Frontal cortex (tissue), 4 donors: ENCODE measurements around the gene SLC30A7. TPM values are rescaled to one million over a fixed set of nuclear protein-coding genes. Genes with fewer than 3 reads are reported as not detected.
"Not testable (repeated sequence)": the region's sequence is repeated elsewhere in the genome, so short reads cannot be mapped to it uniquely, and the experiment has no call there.

Experiments used
- DNase-seq, 2 donors: peaks; one replicate each; pipeline ENCODE4 v3.0.0; 2012; ENCODE audit warnings: low spot score in 2 of 2
- FAIRE-seq: peaks from 2 replicates; lab custom pipeline; 2012; peaks lifted over from hg19 to GRCh38; lab: Jason Lieb, UNC
- total RNA-seq: library from RNA; depleted of rRNA; stranded (reverse); fragments of >200 nt; gene quantifications from one replicate; pipeline ENCODE4 v1.2.3, GENCODE V29; 2014
- donor health status: control.
- donor health status: control.
- donor health status: control.

The SLC30A7 gene
- total RNA-seq, 1 donor from 2014 or later: 30.2 TPM

DNA sequence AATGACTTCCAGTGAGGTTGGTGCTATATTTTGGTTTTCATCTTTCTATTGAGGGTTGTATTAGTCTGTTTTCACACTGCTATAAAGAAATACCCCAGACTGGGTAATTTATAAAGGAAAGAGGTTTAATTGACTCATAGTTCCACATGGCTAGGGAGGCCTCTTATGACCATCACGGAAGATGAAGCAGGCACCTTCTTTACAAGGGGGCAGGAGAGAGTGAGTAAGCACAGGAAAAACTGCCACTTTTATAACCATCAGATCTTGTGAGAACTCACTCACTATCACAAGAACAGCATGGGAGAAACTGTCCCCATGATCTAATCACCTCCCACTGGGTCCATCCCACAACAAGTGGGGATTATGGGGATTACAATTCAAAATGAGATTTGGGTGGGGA lies 6.9 kb upstream of the SLC30A7 start:
- not testable (repeated sequence) for DNase-seq

DNA sequence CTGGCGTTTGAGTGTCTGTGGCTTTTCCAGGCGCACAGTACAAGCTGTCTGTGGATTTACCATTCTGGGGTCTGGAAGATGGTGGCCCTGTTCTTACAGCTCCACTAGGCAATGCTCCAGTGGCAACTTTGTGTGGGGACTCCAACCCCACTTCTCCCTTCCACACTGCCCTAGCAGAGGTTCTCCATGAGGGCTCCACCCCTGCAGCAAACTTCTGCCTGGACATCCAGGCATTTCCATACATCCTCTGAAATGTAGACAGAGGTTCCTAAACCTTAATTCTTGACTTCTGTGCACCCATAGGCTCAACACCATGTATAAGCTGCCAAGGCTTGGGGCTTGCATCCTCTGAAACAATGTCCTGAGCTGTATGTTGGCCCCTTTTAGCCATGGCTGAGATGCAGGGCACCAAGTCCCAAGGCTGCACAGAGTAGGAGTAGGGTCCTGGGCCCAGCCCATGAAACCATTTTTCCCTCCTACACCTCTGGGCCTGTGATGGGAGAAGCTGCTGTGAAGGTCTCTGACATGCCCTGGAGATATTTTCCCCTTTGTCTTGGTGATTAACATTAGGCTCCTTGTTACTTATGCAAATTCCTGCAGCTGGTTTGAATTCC lies 5.9 kb upstream of the SLC30A7 start:
- not testable (repeated sequence) for FAIRE-seq, DNase-seq

More for the DNA sequence above, 6.9 kb upstream of the SLC30A7 start:
- not testable (repeated sequence) for FAIRE-seq

DNA sequence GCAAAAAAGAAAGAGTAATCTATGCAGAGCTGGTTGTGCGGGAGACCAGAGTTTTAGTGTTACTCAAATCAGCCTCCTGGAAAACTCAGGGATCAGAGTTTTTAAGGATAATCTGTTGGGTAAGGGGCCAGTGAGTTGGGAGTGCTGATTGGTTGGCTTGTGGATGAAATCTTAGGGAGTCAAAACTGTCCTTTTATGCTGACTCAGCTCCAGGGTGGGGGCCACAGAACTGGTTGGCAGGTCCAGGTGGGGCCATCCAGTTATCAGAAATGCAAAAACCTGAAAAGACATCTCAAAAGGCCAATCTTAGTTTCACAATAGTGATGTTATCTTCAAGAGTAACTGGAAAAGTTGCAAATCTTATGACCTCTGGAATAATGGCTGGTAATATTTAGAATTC lies 4.5 kb upstream of the SLC30A7 start:
- no peak for FAIRE-seq
- DNase-seq: no peak

DNA sequence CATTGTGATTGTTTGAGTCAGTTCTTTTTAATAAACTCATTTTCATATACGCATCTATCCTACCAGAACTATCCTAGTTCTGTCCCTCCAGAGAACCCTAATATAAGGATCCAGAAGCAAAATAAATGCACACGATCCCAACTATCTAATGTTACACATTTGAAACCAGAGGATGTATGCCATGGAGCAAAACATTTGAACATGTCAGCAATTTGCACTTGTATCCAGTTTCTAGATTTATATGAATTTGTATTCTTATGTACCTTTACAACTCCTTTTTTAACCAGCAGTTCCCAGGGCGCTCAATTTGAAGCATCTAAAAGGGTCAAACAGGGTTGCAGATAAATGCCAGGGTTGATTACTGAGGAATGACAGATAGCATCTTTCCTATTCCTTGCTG lies 3.3 kb upstream of the SLC30A7 start:
- FAIRE-seq: no peak

DNA sequence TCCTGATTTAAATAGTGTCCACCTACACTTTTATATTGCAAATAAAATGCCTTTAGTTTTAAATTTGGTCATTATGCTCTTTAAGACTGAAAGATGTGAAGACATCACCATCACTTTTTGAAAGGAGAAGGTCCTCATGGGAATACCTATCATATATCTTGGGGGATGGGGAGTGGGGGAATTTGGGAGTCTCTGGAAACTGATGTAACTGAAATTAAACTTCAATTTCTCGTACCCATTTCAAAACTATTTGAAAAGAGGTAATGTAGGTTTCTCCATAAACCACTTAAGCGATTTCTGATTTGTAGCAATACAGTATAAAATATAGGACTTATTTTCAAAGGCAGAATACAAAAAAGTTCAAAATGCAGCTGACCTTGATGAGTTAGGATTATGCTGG lies 2.2 kb upstream of the SLC30A7 start:
- DNase-seq: no peak
- no peak for FAIRE-seq

More for the DNA sequence above, 3.3 kb upstream of the SLC30A7 start:
- no peak for DNase-seq

DNA sequence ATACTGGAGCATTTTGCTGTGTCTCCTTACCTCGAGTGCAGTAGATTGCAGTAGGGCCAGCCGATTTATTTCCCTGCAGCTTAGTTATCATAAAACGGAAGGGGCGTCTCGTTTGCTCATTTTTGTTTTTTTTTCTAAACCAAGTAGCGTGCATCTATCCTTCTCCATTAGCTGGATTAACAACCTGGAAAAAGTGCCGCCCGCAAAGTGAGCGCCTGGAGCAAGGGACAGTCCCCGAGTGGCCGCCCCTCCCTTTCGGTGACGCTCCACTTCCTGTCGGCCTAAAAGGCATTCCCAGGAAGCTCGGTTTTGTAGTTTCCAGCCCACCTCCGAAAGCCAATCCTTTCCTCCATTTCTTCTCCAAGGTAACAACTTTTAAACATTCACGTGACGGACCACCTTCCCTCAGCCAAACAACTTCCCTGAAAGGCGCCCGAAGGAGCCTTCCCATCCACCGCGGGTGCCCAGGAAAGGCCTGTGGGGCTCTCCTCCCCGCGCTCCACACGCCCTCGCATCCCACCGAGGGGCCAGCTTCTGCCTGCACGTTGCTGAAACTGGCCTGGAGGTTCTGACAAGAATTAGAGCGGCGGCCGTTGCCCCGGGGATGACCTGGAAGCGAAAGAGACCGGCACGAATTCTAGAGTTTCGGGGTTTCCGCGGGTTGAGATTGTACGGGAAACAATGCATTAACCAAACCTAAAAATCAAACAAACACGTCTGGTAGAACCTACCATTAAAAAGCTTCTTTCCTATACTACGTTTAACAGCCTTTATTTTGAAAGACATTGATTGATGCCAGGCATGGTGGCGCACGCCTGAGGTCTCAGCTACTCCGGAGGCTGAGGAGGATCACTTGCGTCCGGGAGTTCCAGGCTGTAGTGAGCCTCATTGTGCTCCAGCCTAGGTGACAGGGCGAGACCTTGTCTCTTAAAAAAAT lies 1.0 kb upstream of the SLC30A7 start, which contains the start of gene EXTL2:
EXTL2 (minus strand) TSS at position 240 of the 937 bp plus-strand sequence. CDS start 6,085 bp downstream, outside the sequence.
- FAIRE-seq (no peak), DNase-seq (peak; percentile 69 to 75)

DNA sequence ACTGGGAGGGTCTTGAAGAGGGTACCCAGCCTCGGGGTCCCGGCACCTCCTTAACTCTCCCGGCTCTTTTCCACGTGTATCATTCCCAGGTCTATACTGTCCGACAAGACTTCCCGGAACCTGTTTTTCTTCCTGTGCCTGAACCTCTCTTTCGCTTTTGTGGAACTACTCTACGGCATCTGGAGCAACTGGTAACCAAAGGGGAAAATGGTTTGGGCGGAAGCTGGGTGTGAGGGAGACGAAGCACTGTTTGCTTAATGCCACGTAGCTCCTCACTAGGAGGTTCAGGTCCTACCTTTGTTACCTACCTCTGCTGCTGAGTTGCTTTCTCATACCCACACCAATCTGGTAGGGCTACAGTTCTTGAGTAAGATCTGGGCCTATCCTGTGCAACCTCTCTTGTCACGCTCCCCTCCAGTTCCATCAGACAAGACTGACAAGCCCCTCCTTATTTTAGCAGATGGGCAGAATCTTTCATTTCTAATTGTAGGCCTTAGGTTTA lies 642 bp downstream of the SLC30A7 start:
- FAIRE-seq (no peak), DNase-seq (peak in 1 of 2 donors; percentile 4)

DNA sequence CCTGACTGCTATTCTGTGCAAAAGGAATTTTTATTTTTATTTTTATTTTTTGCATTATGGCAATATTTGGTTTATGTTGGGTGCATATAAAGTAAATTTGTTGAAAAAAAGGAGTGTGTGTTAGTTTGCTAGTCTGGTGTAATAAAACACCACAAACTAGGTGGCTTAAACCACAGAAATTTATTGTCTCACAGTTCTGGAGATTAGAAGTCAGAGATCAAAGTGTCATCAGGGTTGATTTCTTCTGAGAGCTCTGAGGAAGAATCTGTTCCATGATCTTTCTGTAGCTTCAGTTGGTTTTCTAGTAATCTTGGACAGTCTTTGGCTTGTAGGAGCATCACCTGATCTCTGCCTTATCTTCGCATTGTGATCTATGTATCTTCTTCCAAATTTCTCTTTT lies 6.5 kb downstream of the SLC30A7 start:
- FAIRE-seq: no peak
- no peak for DNase-seq

DNA sequence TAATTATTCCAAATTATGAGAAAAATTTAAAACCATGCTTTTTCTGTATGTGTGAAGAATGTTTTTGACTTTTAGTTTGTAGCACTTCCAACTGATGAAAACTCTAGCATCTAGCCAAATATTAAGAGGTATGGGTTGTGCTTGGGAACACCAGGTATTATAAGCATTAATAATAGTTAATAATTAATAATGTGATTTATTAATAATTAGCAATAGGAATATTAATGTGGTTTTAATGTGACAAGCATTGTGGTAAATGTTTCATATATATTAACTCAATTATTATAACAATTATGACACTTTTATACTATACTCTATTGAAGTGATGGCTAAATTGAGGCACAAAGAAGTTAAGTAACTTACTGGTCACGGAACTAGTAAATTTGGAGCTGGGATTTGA lies 7.9 kb downstream of the SLC30A7 start:
- no peak for DNase-seq
- no peak for FAIRE-seq

DNA sequence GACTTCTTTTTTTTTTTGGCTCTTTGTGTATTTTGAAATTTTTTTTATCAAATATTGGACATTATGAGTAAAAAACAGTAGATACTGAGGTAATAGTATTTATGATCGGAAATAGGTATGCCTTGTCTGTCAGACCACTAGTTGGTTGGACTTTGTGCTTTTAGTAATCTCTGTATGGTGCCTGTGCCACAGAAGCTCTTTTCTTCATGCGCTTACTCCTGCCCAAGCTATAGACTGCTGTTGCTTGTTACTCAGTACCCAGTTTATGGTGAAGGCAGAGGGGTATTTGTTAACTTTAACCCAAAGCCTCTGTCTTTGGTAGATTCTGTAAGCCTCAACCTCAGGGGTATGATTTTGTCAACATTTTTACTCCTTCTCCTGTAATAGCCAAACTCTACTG lies 8.6 kb downstream of the SLC30A7 start:
- FAIRE-seq (no peak), DNase-seq (no peak)

DNA sequence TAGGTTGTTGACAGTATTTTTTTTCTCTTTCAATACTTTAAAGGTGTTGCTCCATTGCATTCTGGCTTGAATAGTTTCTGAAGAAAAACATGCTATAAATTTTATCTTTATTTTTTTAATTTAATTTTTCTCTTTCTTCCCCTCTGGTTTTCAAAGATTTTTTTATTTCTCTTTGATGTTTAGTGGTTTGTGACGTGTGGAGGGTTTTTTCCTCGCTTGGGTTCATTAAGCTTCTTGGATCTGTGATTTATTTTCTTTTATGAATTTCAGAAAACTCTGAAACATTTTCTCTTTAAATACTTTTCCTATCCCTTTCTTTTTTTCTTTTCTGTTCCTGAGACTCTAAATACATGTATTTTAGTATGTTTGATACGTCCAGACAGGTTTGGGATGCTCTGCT lies 9.3 kb downstream of the SLC30A7 start:
- FAIRE-seq (no peak), DNase-seq (no peak)

DNA sequence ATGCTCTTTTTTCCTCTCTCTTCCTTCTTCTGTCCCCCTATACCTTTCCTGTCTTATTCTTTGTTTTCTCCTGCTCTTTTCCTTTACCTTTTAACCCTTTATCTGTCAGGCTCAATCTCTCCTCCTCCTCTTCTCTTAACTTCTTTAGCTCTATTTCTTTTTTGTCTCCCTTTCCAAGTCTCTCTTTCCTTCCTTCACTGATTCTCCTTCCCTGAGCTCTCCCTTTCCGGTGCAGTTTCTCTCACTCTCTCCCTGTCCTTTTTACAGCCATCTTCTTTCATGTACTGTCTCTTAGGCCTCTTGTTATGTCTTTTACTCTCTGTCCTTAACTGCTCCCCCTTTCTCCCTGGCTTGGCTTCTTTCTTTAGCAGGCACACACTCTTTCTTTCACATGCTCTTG lies 12.0 kb downstream of the SLC30A7 start:
- FAIRE-seq (no peak), DNase-seq (no peak)

DNA sequence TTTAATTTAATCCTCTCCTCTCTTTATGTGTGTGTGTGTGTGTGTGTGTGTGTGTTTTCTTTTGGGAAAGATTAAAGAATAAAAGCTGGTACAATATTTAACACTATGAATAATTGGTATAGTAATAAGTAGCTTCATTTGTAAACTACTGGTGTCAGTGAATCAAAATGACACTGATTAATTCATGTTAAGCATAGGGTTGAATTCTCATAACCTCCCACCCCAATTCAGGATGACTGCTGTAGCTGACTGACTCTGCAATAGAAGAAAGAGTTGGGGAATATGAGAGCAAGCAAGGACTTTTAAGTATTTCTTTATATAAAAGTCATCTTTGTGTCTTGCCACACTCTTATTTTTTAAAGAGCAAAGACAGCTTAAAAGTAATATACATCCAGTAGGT lies 13.1 kb downstream of the SLC30A7 start:
- FAIRE-seq (no peak), DNase-seq (no peak)

DNA sequence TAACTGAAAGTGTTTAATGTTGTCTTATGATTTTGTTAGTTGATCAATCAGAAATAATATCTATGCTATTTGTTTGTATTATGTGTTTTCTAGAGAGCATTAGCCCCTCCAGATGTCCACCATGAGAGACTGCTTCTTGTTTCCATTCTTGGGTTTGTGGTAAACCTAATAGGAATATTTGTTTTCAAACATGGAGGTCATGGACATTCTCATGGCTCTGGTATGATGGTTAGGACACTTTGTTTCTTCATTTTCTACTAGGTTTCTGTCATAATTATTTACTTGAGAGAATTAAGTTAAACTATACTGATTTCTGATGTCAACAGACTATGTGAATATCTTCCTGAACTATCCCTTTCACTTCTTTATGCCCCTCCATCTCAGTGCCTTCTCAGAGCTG lies 16.1 kb downstream of the SLC30A7 start:
- DNase-seq: no peak

DNA sequence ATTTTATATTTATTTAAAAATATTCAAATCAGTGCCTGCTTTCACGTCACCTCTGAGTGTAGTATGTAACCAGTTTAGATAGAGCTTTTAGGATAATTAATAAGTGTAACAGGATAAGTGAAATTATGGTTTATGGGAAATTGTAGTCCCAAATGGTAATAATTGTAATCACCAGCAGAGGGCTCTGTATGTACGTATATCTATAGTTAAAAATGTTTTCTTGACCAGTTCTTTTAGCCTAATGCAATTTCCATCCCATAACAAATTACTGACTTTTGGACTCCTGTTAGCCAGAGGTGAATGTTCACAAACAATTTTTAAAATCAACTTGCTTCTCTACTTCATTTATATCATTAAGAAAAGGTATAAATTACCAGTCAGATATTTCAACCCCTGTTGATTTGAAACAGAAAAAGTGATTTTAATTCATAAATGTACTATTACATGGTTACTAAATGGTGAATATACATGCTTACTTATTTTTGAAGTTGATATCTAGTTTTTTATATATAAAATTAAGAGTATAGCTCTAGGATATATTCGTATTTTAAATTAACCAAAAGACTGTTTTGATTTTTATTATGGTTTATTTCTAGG lies 25.3 kb downstream of the SLC30A7 start:
- DNase-seq: peak in 1 of 2 donors; percentile 17
- peak; percentile 93 for FAIRE-seq

More for the DNA sequence above, 16.1 kb downstream of the SLC30A7 start:
- no peak for FAIRE-seq

DNA sequence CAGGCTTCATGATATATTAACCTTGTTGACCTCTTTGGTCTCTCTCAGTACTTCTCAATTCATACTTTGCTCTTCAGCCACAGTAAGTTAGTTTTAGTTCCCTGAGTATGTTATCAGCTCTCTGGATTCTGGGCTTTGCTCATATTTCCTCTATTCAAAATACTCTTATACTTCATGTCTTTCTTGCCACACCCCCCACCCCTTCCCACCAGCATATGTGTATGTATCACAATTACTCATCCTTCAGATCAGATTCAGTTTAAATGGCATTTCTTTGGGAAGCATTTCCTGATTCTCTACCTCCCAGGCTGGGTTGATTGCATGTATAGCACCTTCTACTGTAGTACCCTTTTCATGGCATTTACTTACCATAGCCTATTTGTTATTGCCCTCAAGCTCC lies 28.3 kb downstream of the SLC30A7 start:
- FAIRE-seq: no peak
- no peak for DNase-seq

DNA sequence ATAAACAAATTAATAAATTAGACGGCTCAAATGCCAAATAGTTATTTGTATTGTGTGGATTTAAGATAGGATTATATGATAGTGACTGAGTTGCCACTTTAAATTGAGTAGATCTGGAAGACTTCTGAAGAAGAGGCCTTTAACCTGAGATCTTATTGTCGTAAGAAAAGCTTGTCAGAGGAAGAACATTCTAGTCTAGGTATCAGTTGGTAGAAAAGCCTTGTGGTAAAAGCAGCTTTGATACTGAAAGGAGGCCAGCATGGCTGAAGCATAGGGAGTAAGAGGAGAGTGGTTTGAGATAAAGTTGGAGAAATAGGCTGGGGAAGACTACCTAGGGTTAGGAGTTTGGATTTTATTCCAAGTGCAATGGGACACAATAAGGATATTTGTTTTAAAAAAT lies 29.1 kb downstream of the SLC30A7 start:
- FAIRE-seq: no peak

DNA sequence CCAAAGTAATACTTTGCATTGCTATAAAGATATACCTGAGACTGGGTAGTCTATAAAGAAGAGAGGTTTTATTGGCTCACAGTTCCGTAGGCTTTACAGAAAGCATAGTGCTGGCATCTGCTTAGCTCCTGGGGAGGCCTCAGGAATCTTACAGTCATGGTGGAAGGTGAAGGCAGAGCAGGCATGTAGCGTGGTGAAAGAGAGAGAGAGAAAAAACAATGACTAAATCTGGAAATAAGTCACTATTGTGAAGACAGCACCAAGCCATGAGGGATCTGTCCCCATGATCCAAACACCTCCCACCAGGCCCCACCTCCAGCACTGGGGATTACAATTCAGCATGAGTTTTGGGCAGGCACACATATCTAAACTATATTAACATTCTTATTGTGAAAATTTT lies 30.4 kb downstream of the SLC30A7 start:
- no peak for DNase-seq
- no peak for FAIRE-seq

More for the DNA sequence above, 29.1 kb downstream of the SLC30A7 start:
- no peak for DNase-seq

DNA sequence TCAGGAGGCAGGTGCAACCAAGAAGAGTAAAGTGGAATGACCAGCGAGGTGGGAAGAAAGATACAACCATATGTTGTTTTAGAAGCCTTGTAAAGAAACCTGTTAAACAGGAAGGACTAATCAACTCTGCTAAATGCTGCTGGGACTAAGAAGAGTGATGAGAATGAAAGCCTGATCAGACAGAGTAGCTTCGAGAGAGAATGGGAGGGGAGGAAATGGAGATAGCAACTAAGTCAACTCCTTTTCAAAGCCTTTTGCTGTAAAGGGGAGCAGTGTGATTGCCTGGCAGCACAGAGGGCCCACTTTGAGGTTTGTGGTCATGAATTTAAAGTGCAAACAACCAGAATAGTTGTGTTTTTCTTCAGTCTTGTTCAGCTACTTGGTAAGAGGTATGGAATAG lies 31.4 kb downstream of the SLC30A7 start:
- FAIRE-seq (no peak), DNase-seq (no peak)

DNA sequence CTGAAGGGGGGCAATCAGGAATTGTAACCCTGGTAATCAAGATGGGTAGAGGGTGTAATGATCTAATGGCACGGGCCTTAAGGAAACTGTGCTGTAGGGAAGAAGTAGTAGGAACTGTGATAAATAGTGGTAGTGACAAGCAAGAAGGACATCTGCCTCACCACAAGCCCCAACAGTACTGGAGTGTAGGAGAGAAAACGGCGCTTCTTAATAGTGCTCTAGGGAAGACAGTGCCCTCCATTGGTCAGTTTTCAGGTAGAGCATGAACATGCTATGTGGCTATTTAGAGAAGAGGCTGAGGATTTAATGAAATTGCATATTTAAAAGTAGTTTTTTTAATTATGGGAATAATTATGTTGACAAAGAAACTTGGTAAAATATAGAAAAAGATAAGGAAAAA lies 32.2 kb downstream of the SLC30A7 start:
- DNase-seq (no peak), FAIRE-seq (no peak)
